ENCODE measurements around the gene AUTS2. TPM values are rescaled to one million over a fixed set of nuclear protein-coding genes. Genes with fewer than 3 reads are reported as not detected.

AUTS2 gene
- total and polyA plus RNA-seq, 11 donors, result 3.4 to 14.0 (median 7.3) TPM

- H3K27me3 ChIP-seq, result no peaks in the 10 kb centered on the region
- no peaks in the 10 kb centered on the region for H3K4me1 ChIP-seq
- no peak for TF ChIP-seq POLR2A (IDR thresholded peaks at IDR 0.05)
- TF ChIP-seq CTCF (IDR thresholded peaks at IDR 0.05), result no peak
- no peaks in the 10 kb centered on the region for H3K36me3 ChIP-seq
- H3K9me3 ChIP-seq, result no peaks in the 10 kb centered on the region
- no peak overlapping the region for H3K4me3 ChIP-seq
- intact Hi-C loops (cut with DNase I), result no loop called here
- no peak overlapping the region for H3K27ac ChIP-seq
- 89 to 95% (median 92%) methylated on average over 3 of the region's 3 CpGs for WGBS, 4 donors
- no peak for ATAC-seq
- no peak for DNase-seq
Observed at GRCh38 chr7:70589590-70589989, 991.3 kb downstream of the AUTS2 start.

- no peak for DNase-seq
- no peak for ATAC-seq
- Histone ChIP-seq H3K4me3 (no peak overlapping the region), H3K36me3 (no peaks in the 10 kb centered on the region), H3K27ac (no peak overlapping the region), H3K9me3 (no peaks in the 10 kb centered on the region), H3K27me3 (no peaks in the 10 kb centered on the region), H3K4me1 (no peaks in the 10 kb centered on the region)
- intact Hi-C loops (cut with DNase I), result loop anchor here in 1 of 10 donors (10.0 kb wide), 1 partner anchor 1385 kb away; no protein-coding TSS in a partner anchor
- TF ChIP-seq POLR2A (IDR thresholded peaks at IDR 0.05) (no peak), CTCF (IDR thresholded peaks at IDR 0.05) (no peak)
- 83 to 95% (median 91%) methylated on average over 11 of the region's 11 CpGs for WGBS, 4 donors
Observed at GRCh38 chr7:70590126-70590854, 992.0 kb downstream of the AUTS2 start.

GRCh38 chr7:70591643-70592042 lies 993.4 kb downstream of the AUTS2 start:
- TF ChIP-seq POLR2A (IDR thresholded peaks at IDR 0.05) (no peak), CTCF (IDR thresholded peaks at IDR 0.05) (no peak)

GRCh38 chr7:70592171-70592570 lies 993.9 kb downstream of the AUTS2 start:
- TF ChIP-seq CTCF (IDR thresholded peaks at IDR 0.05), result no peak
- TF ChIP-seq POLR2A (IDR thresholded peaks at IDR 0.05), result no peak
- no peak overlapping the region for H3K27ac ChIP-seq
- H3K9me3 ChIP-seq, result no peaks in the 10 kb centered on the region
- peaks cover 0 to 7% (median 0%) of the 10 kb centered on the region in 9 donors for H3K27me3 ChIP-seq
- H3K36me3 ChIP-seq, result no peaks in the 10 kb centered on the region
- no peak for ATAC-seq
- no peak for DNase-seq
- WGBS, 4 donors, result 84 to 98% (median 96%) methylated on average over 4 of the region's 4 CpGs
- peaks cover 0 to 9% (median 0%) of the 10 kb centered on the region in 12 donors for H3K4me1 ChIP-seq
- H3K4me3 ChIP-seq, result no peak overlapping the region
- intact Hi-C loops (cut with DNase I), result loop anchor here in 1 of 10 donors (10.0 kb wide), 1 partner anchor 1387 kb away; no protein-coding TSS in a partner anchor

More at GRCh38 chr7:70591643-70592042, 993.4 kb downstream of the AUTS2 start:
- intact Hi-C loops (cut with DNase I), result loop anchor here in 1 of 10 donors (10.0 kb wide), 1 partner anchor 1387 kb away; no protein-coding TSS in a partner anchor
- no peaks in the 10 kb centered on the region for H3K9me3 ChIP-seq
- no peaks in the 10 kb centered on the region for H3K36me3 ChIP-seq
- no peak overlapping the region for H3K27ac ChIP-seq
- peaks cover 0 to 9% (median 0%) of the 10 kb centered on the region in 12 donors for H3K4me1 ChIP-seq
- DNase-seq (no peak), ATAC-seq (no peak)
- 96 to 98% (median 97%) methylated on average over 8 of the region's 8 CpGs for WGBS, 4 donors
- peaks cover 0 to 6% (median 0%) of the 10 kb centered on the region in 9 donors for H3K27me3 ChIP-seq
- no peak overlapping the region for H3K4me3 ChIP-seq
